HepG2 (cell line): ENCODE data around the gene EFNA3. TPM values are rescaled to one million over a fixed set of nuclear protein-coding genes. Genes with fewer than 3 reads are reported as not detected.

Experiments used
- AHDC1 ChIP-seq: sonication (generic); formaldehyde crosslinking; IDR thresholded peaks from 2 replicates; pipeline ENCODE4 v1.5.1; 2020; ENCODE audit warnings: mild to moderate bottlenecking, missing genetic modification reagents, borderline replicate concordance
- CEBPZ ChIP-seq: IDR thresholded peaks from 2 replicates; pipeline ENCODE4 v1.6.1; 2012; ENCODE audit warnings: low read length, improper control_type of control experiment
- HNRNPL ChIP-seq: fragments of 200-400 bp; formaldehyde crosslinking; IDR thresholded peaks from 2 replicates; pipeline ENCODE4 v1.6.1; 2017; ENCODE audit warnings: mild to moderate bottlenecking, low read depth, low read length
- MBNL3 ChIP-seq: fragments of 250-450 bp; sonication (Bioruptor Pico); conservative IDR thresholded peaks from 2 replicates; pipeline ENCODE4 v1.8.0; 2022; ENCODE audit warnings: mild to moderate bottlenecking, inconsistent platforms
- MYNN ChIP-seq: sonication (generic); formaldehyde crosslinking; IDR thresholded peaks from 2 replicates; pipeline ENCODE4 v1.4.0; 2020; ENCODE audit warnings: mild to moderate bottlenecking, low read depth, missing genetic modification reagents
- TRAFD1 ChIP-seq: sonication (generic); formaldehyde crosslinking; IDR thresholded peaks from 2 replicates; pipeline ENCODE4 v1.5.1; 2020; ENCODE audit warnings: missing genetic modification reagents, mild to moderate bottlenecking, borderline replicate concordance
- ZBTB4 ChIP-seq: sonication (generic); formaldehyde crosslinking; IDR thresholded peaks from 2 replicates; pipeline ENCODE4 v1.4.0; 2020; ENCODE audit warnings: missing genetic modification reagents, mild to moderate bottlenecking, borderline replicate concordance
- ZMYM3 ChIP-seq: sonication (generic); formaldehyde crosslinking; IDR thresholded peaks from 2 replicates; pipeline ENCODE4 v1.5.1; 2020; ENCODE audit warnings: mild to moderate bottlenecking, missing genetic modification reagents
- ZNF143 ChIP-seq: sonication (generic); formaldehyde crosslinking; IDR thresholded peaks from 2 replicates; pipeline ENCODE4 v1.4.0; 2020; ENCODE audit warnings: missing genetic modification reagents
- ZNF17 ChIP-seq: sonication (generic); formaldehyde crosslinking; IDR thresholded peaks from 2 replicates; pipeline ENCODE4 v1.5.0; 2020; ENCODE audit warnings: mild to moderate bottlenecking, missing genetic modification reagents
- ZNF264 ChIP-seq: sonication (generic); formaldehyde crosslinking; IDR thresholded peaks from 2 replicates; pipeline ENCODE4 v1.4.0; 2020; ENCODE audit warnings: missing genetic modification reagents
- ZNF607 ChIP-seq: sonication (generic); formaldehyde crosslinking; IDR thresholded peaks from 2 replicates; pipeline ENCODE4 v1.5.1; 2020; ENCODE audit warnings: missing genetic modification reagents, mild to moderate bottlenecking, borderline replicate concordance
- ZNF878 ChIP-seq: sonication (generic); formaldehyde crosslinking; IDR thresholded peaks from 2 replicates; pipeline ENCODE4 v1.8.1; 2023; ENCODE audit warnings: mild to moderate bottlenecking, missing genetic modification reagents, moderate library complexity
- polyA plus RNA-seq, 8 experiments: library from polyadenylated mRNA; depleted of rRNA in 3 of 8; stranded (reverse) in 7 of 8; unstranded in 1 of 8; fragments of >200 nt; fragmentation: Illumina TruSeq in 4 of 8; extraction: Trizol in 4 of 8; gene quantifications; 2 replicates each; pipeline versions ENCODE4 v1.2.1 to v1.2.3, GENCODE V29; 2011 to 2016; ENCODE audit warnings: low read depth in 4 of 8, missing spikeins in 1 of 8, mixed read lengths in 1 of 8; ENCODE audit not compliant: insufficient read depth in 1 of 8
- total RNA-seq, 5 experiments: library from RNA; depleted of rRNA; stranded (reverse); fragments of >200 nt; fragmentation: Illumina TruSeq; extraction: Trizol; gene quantifications; 2 replicates each; pipeline ENCODE4 v1.2.3, GENCODE V29; 2016; ENCODE audit warnings: low read depth in 1 of 5

Gene EFNA3
- total and polyA plus RNA-seq, 2 of the 13 experiments (the other 11 are each of a cell fraction or from before 2014, with no cell fraction given), result 1.0 to 5.7 TPM

- TF ChIP-seq ZNF17 (CRISPR knock-in tag), result no peak
- peak; percentile 39; the same call in 1 of the 2 replicates for TF ChIP-seq AHDC1
- TF ChIP-seq MBNL3, result no peak
- TF ChIP-seq ZNF878, result no peak
- TF ChIP-seq ZNF264 (CRISPR knock-in tag), result no peak
- peak; percentile 73; the same call in 1 of the 2 replicates for TF ChIP-seq ZMYM3 (CRISPR knock-in tag)
- 0 out of 2 replicates have a peak, but pooled peaks have one; percentile 37 for TF ChIP-seq ZBTB4 (CRISPR knock-in tag)
- 0 out of 2 replicates have a peak, but pooled peaks have one; percentile 24 for TF ChIP-seq HNRNPL
- TF ChIP-seq CEBPZ, result no peak
- no peak for TF ChIP-seq ZNF143 (CRISPR knock-in tag)
- peak; percentile 87; the same call in 1 of the 2 replicates for TF ChIP-seq ZNF607 (CRISPR knock-in tag)
- peak; percentile 74; the same call in 1 of the 2 replicates for TF ChIP-seq MYNN (CRISPR knock-in tag)
- TF ChIP-seq TRAFD1 (CRISPR knock-in tag), result no peak
These were observed 12.7 kb downstream of the EFNA3 start (continued) for GRCh38 chr1:155091071-155092051.
